ENCODE results near the gene LRG1. TPM values are rescaled to one million over a fixed set of nuclear protein-coding genes. Genes with fewer than 3 reads are reported as not detected.

Gene LRG1
- total RNA-seq, 1 experiment from 2014 or later: 0.08 TPM

GRCh38 chr19:4516199-4516938, 23.5 kb downstream of the LRG1 start:
- in situ Hi-C loops (cut with HindIII; ENCODE audit: low pct_unique_long_range_greater_than_20kb, low sequenced_read_pairs): no loop called here
- Histone ChIP-seq H3K4me3 (ENCODE audit: low read depth in 2 of 2, low read length in 2 of 2) (no peak overlapping the region), H3K36me3 (ENCODE audit: control insufficient read depth, insufficient read depth, low read length) (no peaks in the 10 kb centered on the region), H3K9me3 (ENCODE audit: control insufficient read depth, insufficient read depth, low read depth, low read length) (no peaks in the 10 kb centered on the region), H3K27ac (ENCODE audit: low read length) (no peak overlapping the region), H3K4me1 (ENCODE audit: control insufficient read depth, insufficient read depth, low read length) (peaks cover 19% of the 10 kb centered on the region), H3K27me3 (ENCODE audit: control insufficient read depth, insufficient read depth, low read length) (no peaks in the 10 kb centered on the region)
- CTCF ChIA-PET: interaction anchor here (0.6 to 1.0 kb wide), 4 partner anchors 9 to 249 kb away, joined by 3 to 5 read pairs (median 3); no protein-coding TSS in a partner anchor
- POLR2A ChIA-PET: interaction anchor here (0.9 kb wide), 1 partner anchor 27 kb away, joined by 3 read pairs; no protein-coding TSS in a partner anchor
- TF ChIP-seq TCF7L2 (IDR thresholded peaks at IDR 0.05; ENCODE audit: low read depth, low read length) (no peak), CTCF (IDR thresholded peaks at IDR 0.05) (no peak), POLR2AphosphoS5 (IDR thresholded peaks at IDR 0.05; ENCODE audit: low read depth, low read length) (no peak), SIN3A (IDR thresholded peaks at IDR 0.05; ENCODE audit: borderline replicate concordance, insufficient read depth, low read depth, low read length) (no peak), REST (IDR thresholded peaks at IDR 0.05; ENCODE audit: insufficient read depth in 1 of 2, low read depth in 2 of 2, low read length in 1 of 2) (no peak)
- no TSS peak for BruUV-seq (replicated peaks)
- DNase-seq (ENCODE audit: low read depth, low spot score) (no peak), ATAC-seq (no peak)
- intact Hi-C loops (cut with micrococcal nuclease; ENCODE audit: unreplicated experiment): no loop called here

GRCh38 chr19:4515732-4516131, 24.1 kb downstream of the LRG1 start:
- Histone ChIP-seq H3K36me3 (ENCODE audit: control insufficient read depth, insufficient read depth, low read length) (no peaks in the 10 kb centered on the region), H3K4me1 (ENCODE audit: control insufficient read depth, insufficient read depth, low read length) (peaks cover 19% of the 10 kb centered on the region), H3K9me3 (ENCODE audit: control insufficient read depth, insufficient read depth, low read depth, low read length) (no peaks in the 10 kb centered on the region), H3K4me3 (ENCODE audit: low read depth in 2 of 2, low read length in 2 of 2) (no peak overlapping the region), H3K27me3 (ENCODE audit: control insufficient read depth, insufficient read depth, low read length) (no peaks in the 10 kb centered on the region), H3K27ac (ENCODE audit: low read length) (no peak overlapping the region)
- BruUV-seq (replicated peaks): no TSS peak
- no peak for ATAC-seq
- in situ Hi-C loops (cut with HindIII; ENCODE audit: low pct_unique_long_range_greater_than_20kb, low sequenced_read_pairs) (no loop called here), intact Hi-C loops (cut with micrococcal nuclease; ENCODE audit: unreplicated experiment) (no loop called here)
- DNase-seq (ENCODE audit: low read depth, low spot score): no peak
- ChIA-PET CTCF (interaction anchor here (0.6 kb wide), 2 partner anchors 12 to 248 kb away, joined by 3 to 5 read pairs; no protein-coding TSS in a partner anchor), POLR2A (no interaction called here)
- TF ChIP-seq SIN3A (IDR thresholded peaks at IDR 0.05; ENCODE audit: borderline replicate concordance, insufficient read depth, low read depth, low read length): no peak
- no peak for TF ChIP-seq POLR2AphosphoS5 (IDR thresholded peaks at IDR 0.05; ENCODE audit: low read depth, low read length)
- no peak for TF ChIP-seq CTCF (IDR thresholded peaks at IDR 0.05)
- no peak for TF ChIP-seq REST (IDR thresholded peaks at IDR 0.05; ENCODE audit: insufficient read depth in 1 of 2, low read depth in 2 of 2, low read length in 1 of 2)
- TF ChIP-seq TCF7L2 (IDR thresholded peaks at IDR 0.05; ENCODE audit: low read depth, low read length): no peak
